Activated CD8-positive, alpha-beta memory T cell treated with anti-CD3 and anti-CD28 coated beads, Interleukin-2, amount 50 U/mL, for 24 hours (primary cell): ENCODE data around the gene SERTAD2.

Experiments used
- DNase-seq: peaks from one replicate; pipeline ENCODE4 v3.0.0-alpha.2; 2020; ENCODE audit errors: extremely low read depth

Gene SERTAD2

GRCh38 chr2:64582774-64583340 lies 70.9 kb downstream of the SERTAD2 start:
- DNase-seq, result no peak

GRCh38 chr2:64581777-64582539 lies 71.8 kb downstream of the SERTAD2 start:
- DNase-seq, result no peak
